GM12878 (cell line): ENCODE data around the gene ST7. TPM values are rescaled to one million over a fixed set of nuclear protein-coding genes. Genes with fewer than 3 reads are reported as not detected.

Source experiments
- ATAC-seq: fragments of 200-7000 bp; cut with Tn5 transposase; 3 replicates; pipeline ENCODE4 v1.9.1; 2020; ENCODE audit warnings: mild to moderate bottlenecking, moderate library complexity
- BruUV-seq: library from RNA; stranded (reverse); fragments of 400-500 nt; replicated peaks from 2 replicates; lab custom pipeline; 2021; lab: Mats Ljungman, UMichigan
- CTCF ChIA-PET: fragments of 300-600 bp; sonication (Branson Sonifier 250); formaldehyde crosslinking; extraction: SDS; loops from one replicate; lab custom pipeline; 2021; ENCODE audit warnings: inconsistent platforms; lab: Yijun Ruan, JAX
- POLR2A ChIA-PET: fragments of 350-600 bp; formaldehyde crosslinking; extraction: SDS; loops from one replicate; lab custom pipeline; 2021; ENCODE audit warnings: inconsistent platforms; lab: Charles Lee
- RAD21 ChIA-PET: fragments of 300-600 bp; sonication (Branson Sonifier 250); formaldehyde crosslinking; loops from one replicate; lab custom pipeline; 2023; ENCODE audit warnings: antibody characterized with exemption; ENCODE audit not compliant: unreplicated experiment; lab: Charles Lee
- SMC1A ChIA-PET: fragments of 300-600 bp; sonication (Branson Sonifier 250); formaldehyde crosslinking; loops from one replicate; lab custom pipeline; 2023; ENCODE audit not compliant: unreplicated experiment, uncharacterized antibody; lab: Charles Lee
- DNase-seq: peaks from one replicate; pipeline ENCODE4 v3.0.0-alpha.2; 2011; ENCODE audit warnings: low read depth, low spot score
- FAIRE-seq: peaks from 3 replicates; lab custom pipeline; 2011; peaks lifted over from hg19 to GRCh38; lab: Jason Lieb, UNC
- H2AFZ ChIP-seq: 2 replicates; pipeline ENCODE4 v1.6.0; 2011; ENCODE audit warnings: low read depth, low read length, control low read depth; ENCODE audit not compliant: control insufficient read depth
- H3K27ac ChIP-seq: 2 replicates; pipeline ENCODE4 v1.5.1; 2011; ENCODE audit warnings: control low read depth; ENCODE audit not compliant: control insufficient read depth, insufficient read depth
- H3K27me3 ChIP-seq, 2 experiments: replicated peaks in 1 of 2; 2 replicates each; pipeline versions ENCODE4 v1.6.0 to v1.6.1; 2011; ENCODE audit warnings: low read length in 1 of 2; ENCODE audit not compliant: control insufficient read depth in 2 of 2, insufficient read depth in 2 of 2
- H3K36me3 ChIP-seq, 2 experiments: 2 replicates each; pipeline ENCODE4 v1.5.1; 2011; ENCODE audit warnings: low read length in 1 of 2; ENCODE audit not compliant: control insufficient read depth in 2 of 2, insufficient read depth in 2 of 2
- H3K4me1 ChIP-seq: 2 replicates; pipeline ENCODE4 v1.6.1; 2011; ENCODE audit warnings: mild to moderate bottlenecking, low read length, moderate library complexity, mixed read lengths; ENCODE audit not compliant: control insufficient read depth, insufficient read depth
- H3K4me2 ChIP-seq: 2 replicates; pipeline ENCODE4 v1.6.0; 2011; ENCODE audit warnings: control low read depth; ENCODE audit not compliant: control insufficient read depth, insufficient read depth
- H3K4me3 ChIP-seq: fragments of 200-600 bp; sonication (generic); 2 replicates; pipeline ENCODE4 v1.5.1; 2016
- H3K79me2 ChIP-seq: 2 replicates; pipeline ENCODE4 v1.6.0; 2011; ENCODE audit warnings: low read length; ENCODE audit not compliant: control insufficient read depth, insufficient read depth
- H3K9ac ChIP-seq: 2 replicates; pipeline ENCODE4 v1.8.0; 2011; ENCODE audit warnings: low read length, control low read depth, mixed read lengths; ENCODE audit not compliant: control insufficient read depth, insufficient read depth
- H3K9me3 ChIP-seq: replicated peaks from 3 replicates; pipeline ENCODE4 v1.5.1; 2011; ENCODE audit warnings: mild to moderate bottlenecking, low read length; ENCODE audit not compliant: control insufficient read depth, insufficient read depth
- H4K20me1 ChIP-seq: 2 replicates; pipeline ENCODE4 v1.6.0; 2011; ENCODE audit not compliant: control insufficient read depth, insufficient read depth
- BRCA1 ChIP-seq: IDR thresholded peaks from 2 replicates; pipeline ENCODE4 v1.6.1; 2011; ENCODE audit warnings: low read depth, low read length, improper control_type of control experiment
- CBFB ChIP-seq: IDR thresholded peaks from 2 replicates; pipeline ENCODE4 v1.6.1; 2016; ENCODE audit warnings: antibody characterized with exemption, low read depth
- KAT2A ChIP-seq: conservative IDR thresholded peaks from 2 replicates; pipeline ENCODE4 v1.6.1; 2011; ENCODE audit warnings: low read depth, low read length; ENCODE audit not compliant: control insufficient read depth
- NRF1 ChIP-seq: conservative IDR thresholded peaks from 2 replicates; pipeline ENCODE4 v1.6.1; 2011; ENCODE audit warnings: mild to moderate bottlenecking, low read depth, low read length, improper control_type of control experiment
- POLR2A ChIP-seq: IDR thresholded peaks from 2 replicates; pipeline ENCODE4 v1.6.1; 2011; ENCODE audit warnings: low read depth, mild to moderate bottlenecking, low read length
- POLR2AphosphoS5 ChIP-seq: IDR thresholded peaks from 2 replicates; pipeline ENCODE4 v1.6.1; 2011; ENCODE audit warnings: mild to moderate bottlenecking, low read length, inconsistent platforms
- RAD51 ChIP-seq: fragments of 450-650 bp; IDR thresholded peaks from 2 replicates; pipeline ENCODE4 v1.6.1; 2016; ENCODE audit warnings: moderate library complexity, mild to moderate bottlenecking, inconsistent platforms
- SUPT20H ChIP-seq: IDR thresholded peaks from 2 replicates; pipeline ENCODE4 v1.6.1; 2011; ENCODE audit warnings: low read depth, mild to moderate bottlenecking, low read length, moderate library complexity, borderline replicate concordance; ENCODE audit not compliant: control insufficient read depth
- YY1 ChIP-seq: IDR thresholded peaks from 2 replicates; pipeline ENCODE4 v1.6.1; 2011; ENCODE audit warnings: low read depth, mild to moderate bottlenecking, low read length
- ZBED1 ChIP-seq: IDR thresholded peaks from 2 replicates; pipeline ENCODE4 v1.6.1; 2016; ENCODE audit warnings: borderline replicate concordance
- ZNF622 ChIP-seq: fragments of 450-650 bp; IDR thresholded peaks from 2 replicates; pipeline ENCODE4 v1.6.1; 2017; ENCODE audit warnings: mild to moderate bottlenecking, inconsistent platforms
- WGBS: methylation state at CpG from one replicate; pipeline ENCODE4 v1.1.6; 2016; ENCODE audit warnings: low lambda C conversion rate; ENCODE audit not compliant: insufficient replicate concordance, insufficient coverage; ENCODE audit errors: missing lambda C conversion rate; 5-methylcytosine and 5-hydroxymethylcytosine counted together
- in situ Hi-C: fragments of 300-500 bp; cut with MboI; formaldehyde crosslinking; loops from 9 replicates; pipeline ENCODE4 v1.14.3; 2018; ENCODE audit warnings: mixed read lengths
- intact Hi-C: fragments of 100-400 bp; cut with micrococcal nuclease; formaldehyde crosslinking; loops from one replicate; pipeline ENCODE4 v1.14.2; 2022; ENCODE audit not compliant: unreplicated experiment
- polyA plus RNA-seq, 11 experiments: library from polyadenylated mRNA; depleted of rRNA in 4 of 11; unstranded in 6 of 11; stranded (reverse) in 5 of 11; fragments of >200 nt; fragmentation: Nextera tagmentation in 4 of 11; fragmentation: Illumina TruSeq in 1 of 11; extraction: Ambion mirVana in 4 of 11; extraction: Trizol in 1 of 11; gene quantifications; 1 replicate in 1 of 11; 2 replicates in 10 of 11; pipeline versions ENCODE4 v1.2.1 to v1.2.3, GENCODE V29; 2011 to 2016; ENCODE audit warnings: inconsistent platforms in 2 of 11, missing spikeins in 2 of 11, low read depth in 1 of 11
- total RNA-seq, 4 experiments: library from RNA; depleted of rRNA in 3 of 4; stranded (reverse); fragments of >200 nt in 3 of 4; fragmentation: Illumina TruSeq in 1 of 4; extraction: Trizol in 1 of 4; gene quantifications; 2 replicates each; pipeline versions ENCODE4 v1.2.1 to v1.2.3, GENCODE V29; 2013 to 2021
- TF ChIP-seq, protein P1 (sequence below): fragments of 150-350 bp; IDR thresholded peaks from 2 replicates; pipeline ENCODE4 v1.6.1; 2016; ENCODE audit warnings: low read depth, low read length
- TF ChIP-seq, protein P2 (sequence below): fragments of 450-650 bp; formaldehyde crosslinking; IDR thresholded peaks from 2 replicates; pipeline ENCODE4 v1.4.0; 2020; ENCODE audit warnings: mild to moderate bottlenecking, moderate library complexity
- TF ChIP-seq, protein P3 (sequence below): fragments of 450-650 bp; IDR thresholded peaks from 2 replicates; pipeline ENCODE4 v1.6.1; 2018; ENCODE audit warnings: borderline replicate concordance, mild to moderate bottlenecking; ENCODE audit not compliant: partially characterized antibody

ST7 gene
- total and polyA plus RNA-seq, 10 of the 15 experiments (the other 5 are each of a cell fraction or from before 2014, with no cell fraction given), result 27.7 to 76.4 (median 53.6) TPM

DNA sequence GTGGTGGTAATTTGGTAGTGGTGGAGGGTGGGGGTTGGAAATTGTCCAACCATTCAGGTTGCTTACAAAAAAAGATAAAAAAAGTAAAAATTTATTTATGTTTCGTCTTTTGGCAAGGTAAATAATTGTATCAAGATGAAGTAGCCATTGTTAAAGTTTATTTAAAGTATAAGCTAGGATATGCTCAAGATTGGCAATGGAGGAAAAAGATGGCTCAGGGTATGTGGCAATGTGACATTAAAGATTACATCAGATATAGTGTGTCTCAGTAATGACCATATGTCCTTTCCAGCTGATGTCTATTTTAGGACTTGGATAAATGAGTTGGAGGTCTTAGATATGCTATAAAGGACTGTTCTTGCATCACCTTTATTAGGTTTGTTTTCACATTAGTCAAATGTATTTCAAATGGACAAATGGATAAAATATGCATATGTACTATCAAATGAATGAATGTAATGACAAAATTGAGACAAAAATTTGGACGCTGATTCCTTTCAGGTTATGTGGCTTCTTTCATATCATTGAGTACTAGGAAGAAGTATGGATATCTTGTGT is 60.9 kb downstream of the ST7 start:
- H3K4me3 ChIP-seq, result peak overlapping the region; percentile 6; the same call in 1 of the 2 replicates
- TF ChIP-seq CBFB (no peak), BRCA1 (no peak), ZNF622 (no peak), SUPT20H (no peak), KAT2A (no peak), POLR2A (no peak), POLR2AphosphoS5 (no peak), YY1 (no peak), RAD51 (no peak), NRF1 (no peak), ZBED1 (0 out of 2 replicates have a peak, but pooled peaks have one; percentile 25)
- TF ChIP-seq, protein P1, sequence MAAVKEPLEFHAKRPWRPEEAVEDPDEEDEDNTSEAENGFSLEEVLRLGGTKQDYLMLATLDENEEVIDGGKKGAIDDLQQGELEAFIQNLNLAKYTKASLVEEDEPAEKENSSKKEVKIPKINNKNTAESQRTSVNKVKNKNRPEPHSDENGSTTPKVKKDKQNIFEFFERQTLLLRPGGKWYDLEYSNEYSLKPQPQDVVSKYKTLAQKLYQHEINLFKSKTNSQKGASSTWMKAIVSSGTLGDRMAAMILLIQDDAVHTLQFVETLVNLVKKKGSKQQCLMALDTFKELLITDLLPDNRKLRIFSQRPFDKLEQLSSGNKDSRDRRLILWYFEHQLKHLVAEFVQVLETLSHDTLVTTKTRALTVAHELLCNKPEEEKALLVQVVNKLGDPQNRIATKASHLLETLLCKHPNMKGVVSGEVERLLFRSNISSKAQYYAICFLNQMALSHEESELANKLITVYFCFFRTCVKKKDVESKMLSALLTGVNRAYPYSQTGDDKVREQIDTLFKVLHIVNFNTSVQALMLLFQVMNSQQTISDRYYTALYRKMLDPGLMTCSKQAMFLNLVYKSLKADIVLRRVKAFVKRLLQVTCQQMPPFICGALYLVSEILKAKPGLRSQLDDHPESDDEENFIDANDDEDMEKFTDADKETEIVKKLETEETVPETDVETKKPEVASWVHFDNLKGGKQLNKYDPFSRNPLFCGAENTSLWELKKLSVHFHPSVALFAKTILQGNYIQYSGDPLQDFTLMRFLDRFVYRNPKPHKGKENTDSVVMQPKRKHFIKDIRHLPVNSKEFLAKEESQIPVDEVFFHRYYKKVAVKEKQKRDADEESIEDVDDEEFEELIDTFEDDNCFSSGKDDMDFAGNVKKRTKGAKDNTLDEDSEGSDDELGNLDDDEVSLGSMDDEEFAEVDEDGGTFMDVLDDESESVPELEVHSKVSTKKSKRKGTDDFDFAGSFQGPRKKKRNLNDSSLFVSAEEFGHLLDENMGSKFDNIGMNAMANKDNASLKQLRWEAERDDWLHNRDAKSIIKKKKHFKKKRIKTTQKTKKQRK, result no peak
- TF ChIP-seq, protein P2, sequence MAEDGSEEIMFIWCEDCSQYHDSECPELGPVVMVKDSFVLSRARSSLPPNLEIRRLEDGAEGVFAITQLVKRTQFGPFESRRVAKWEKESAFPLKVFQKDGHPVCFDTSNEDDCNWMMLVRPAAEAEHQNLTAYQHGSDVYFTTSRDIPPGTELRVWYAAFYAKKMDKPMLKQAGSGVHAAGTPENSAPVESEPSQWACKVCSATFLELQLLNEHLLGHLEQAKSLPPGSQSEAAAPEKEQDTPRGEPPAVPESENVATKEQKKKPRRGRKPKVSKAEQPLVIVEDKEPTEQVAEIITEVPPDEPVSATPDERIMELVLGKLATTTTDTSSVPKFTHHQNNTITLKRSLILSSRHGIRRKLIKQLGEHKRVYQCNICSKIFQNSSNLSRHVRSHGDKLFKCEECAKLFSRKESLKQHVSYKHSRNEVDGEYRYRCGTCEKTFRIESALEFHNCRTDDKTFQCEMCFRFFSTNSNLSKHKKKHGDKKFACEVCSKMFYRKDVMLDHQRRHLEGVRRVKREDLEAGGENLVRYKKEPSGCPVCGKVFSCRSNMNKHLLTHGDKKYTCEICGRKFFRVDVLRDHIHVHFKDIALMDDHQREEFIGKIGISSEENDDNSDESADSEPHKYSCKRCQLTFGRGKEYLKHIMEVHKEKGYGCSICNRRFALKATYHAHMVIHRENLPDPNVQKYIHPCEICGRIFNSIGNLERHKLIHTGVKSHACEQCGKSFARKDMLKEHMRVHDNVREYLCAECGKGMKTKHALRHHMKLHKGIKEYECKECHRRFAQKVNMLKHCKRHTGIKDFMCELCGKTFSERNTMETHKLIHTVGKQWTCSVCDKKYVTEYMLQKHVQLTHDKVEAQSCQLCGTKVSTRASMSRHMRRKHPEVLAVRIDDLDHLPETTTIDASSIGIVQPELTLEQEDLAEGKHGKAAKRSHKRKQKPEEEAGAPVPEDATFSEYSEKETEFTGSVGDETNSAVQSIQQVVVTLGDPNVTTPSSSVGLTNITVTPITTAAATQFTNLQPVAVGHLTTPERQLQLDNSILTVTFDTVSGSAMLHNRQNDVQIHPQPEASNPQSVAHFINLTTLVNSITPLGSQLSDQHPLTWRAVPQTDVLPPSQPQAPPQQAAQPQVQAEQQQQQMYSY, result no peak
- TF ChIP-seq, protein P3, sequence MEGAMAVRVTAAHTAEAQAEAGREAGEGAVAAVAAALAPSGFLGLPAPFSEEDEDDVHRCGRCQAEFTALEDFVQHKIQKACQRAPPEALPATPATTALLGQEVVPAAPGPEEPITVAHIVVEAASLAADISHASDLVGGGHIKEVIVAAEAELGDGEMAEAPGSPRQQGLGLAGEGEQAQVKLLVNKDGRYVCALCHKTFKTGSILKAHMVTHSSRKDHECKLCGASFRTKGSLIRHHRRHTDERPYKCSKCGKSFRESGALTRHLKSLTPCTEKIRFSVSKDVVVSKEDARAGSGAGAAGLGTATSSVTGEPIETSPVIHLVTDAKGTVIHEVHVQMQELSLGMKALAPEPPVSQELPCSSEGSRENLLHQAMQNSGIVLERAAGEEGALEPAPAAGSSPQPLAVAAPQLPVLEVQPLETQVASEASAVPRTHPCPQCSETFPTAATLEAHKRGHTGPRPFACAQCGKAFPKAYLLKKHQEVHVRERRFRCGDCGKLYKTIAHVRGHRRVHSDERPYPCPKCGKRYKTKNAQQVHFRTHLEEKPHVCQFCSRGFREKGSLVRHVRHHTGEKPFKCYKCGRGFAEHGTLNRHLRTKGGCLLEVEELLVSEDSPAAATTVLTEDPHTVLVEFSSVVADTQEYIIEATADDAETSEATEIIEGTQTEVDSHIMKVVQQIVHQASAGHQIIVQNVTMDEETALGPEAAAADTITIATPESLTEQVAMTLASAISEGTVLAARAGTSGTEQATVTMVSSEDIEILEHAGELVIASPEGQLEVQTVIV, result no peak

More for the DNA sequence above, 60.9 kb downstream of the ST7 start:
- H2AFZ ChIP-seq, result no peak overlapping the region
- peak overlapping the region; percentile 75; the same call in 1 of the 2 replicates for H3K9ac ChIP-seq
- H3K27ac ChIP-seq, result peak overlapping the region; percentile 79
- RAD21 ChIA-PET, result interaction anchor here (1.4 to 9.2 kb wide), 5 partner anchors 25 to 112 kb away, joined by 3 to 112 read pairs (median 6); no protein-coding TSS in a partner anchor
- intact Hi-C loops, result loop anchor here (10.0 kb wide), 1 partner anchor 1171 kb away; the partner anchor contains the start of gene LSM8
- FAIRE-seq (no peak), ATAC-seq (no peak), DNase-seq (no peak)
- no peaks in the 10 kb centered on the region for H4K20me1 ChIP-seq
- BruUV-seq, result no TSS peak
- H3K9me3 ChIP-seq, result no peaks in the 10 kb centered on the region
- CTCF ChIA-PET, result interaction anchor here (0.7 to 10.7 kb wide), 8 partner anchors 19 to 398 kb away, joined by 3 to 287 read pairs (median 7); no protein-coding TSS in a partner anchor
- H3K4me1 ChIP-seq, result peaks cover 48% of the 10 kb centered on the region
- no peaks in the 10 kb centered on the region for H3K36me3 ChIP-seq
- 0% methylated on average over 2 of the region's 2 CpGs for WGBS
- POLR2A ChIA-PET, result interaction anchor here (1.0 kb wide), 1 partner anchor 105 kb away, joined by 3 read pairs; no protein-coding TSS in a partner anchor
- no peaks in the 10 kb centered on the region for H3K27me3 ChIP-seq
- in situ Hi-C loops, result no loop called here
- SMC1A ChIA-PET, result interaction anchor here (1.2 to 11.1 kb wide), 8 partner anchors 8 to 107 kb away, joined by 5 to 223 read pairs (median 30); no protein-coding TSS in a partner anchor
- H3K4me2 ChIP-seq, result peak overlapping the region; percentile 88
- peaks cover 92% of the 10 kb centered on the region for H3K79me2 ChIP-seq
